Measurements from ENCODE around the gene LKAAEAR1. TPM values are rescaled to one million over a fixed set of nuclear protein-coding genes. Genes with fewer than 3 reads are reported as not detected.
A peak's percentile ranks its signal among the peaks of the same experiment; 100 is the strongest.

The LKAAEAR1 gene
- total and polyA plus RNA-seq, 2 of the 13 experiments (the other 11 are each of a cell fraction or from before 2014, with no cell fraction given), result not detected

DNA sequence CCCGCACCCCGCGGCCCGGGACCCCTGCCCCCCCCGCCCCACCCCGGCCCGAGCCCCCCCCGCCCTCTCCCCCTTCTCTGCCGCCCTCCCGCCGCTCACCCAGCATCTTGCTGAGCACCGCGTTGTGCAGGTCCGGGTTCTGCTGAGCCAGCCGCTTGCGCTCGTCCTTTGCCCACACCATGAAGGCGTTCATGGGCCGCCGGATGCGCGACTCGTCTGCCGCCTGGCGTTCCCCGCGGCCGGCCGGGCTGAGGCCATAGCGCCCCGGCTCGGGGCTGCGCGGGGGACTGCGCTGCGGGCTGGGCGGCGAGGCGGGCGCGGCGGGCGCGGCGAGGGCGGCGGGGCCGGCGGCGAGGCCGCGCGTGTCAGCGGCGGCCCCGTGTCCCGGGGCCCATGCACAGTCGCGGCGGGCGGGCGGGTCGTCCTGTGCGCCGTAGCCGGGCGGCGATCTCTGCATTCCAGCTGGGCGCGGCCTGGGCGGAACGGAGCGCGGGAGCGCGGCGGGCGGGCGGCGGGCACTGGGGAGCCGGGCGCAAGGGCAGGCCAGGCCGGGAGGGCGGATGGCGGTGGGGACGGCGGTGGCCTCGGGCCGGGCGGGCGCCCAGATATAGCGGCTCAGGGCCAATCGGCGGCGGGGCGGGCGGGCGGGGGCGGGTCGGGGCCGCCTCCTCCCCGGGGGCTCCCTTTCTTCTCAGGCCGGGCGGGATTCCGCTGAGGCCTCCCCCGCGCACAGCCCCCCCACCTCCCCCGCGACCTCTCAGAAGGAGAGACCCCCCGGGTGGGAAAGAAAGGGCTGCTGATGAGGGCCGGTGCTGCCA, 34.9 kb downstream of the LKAAEAR1 start, which contains the start of gene SOX18 (continued):
- TF ChIP-seq, protein P1, sequence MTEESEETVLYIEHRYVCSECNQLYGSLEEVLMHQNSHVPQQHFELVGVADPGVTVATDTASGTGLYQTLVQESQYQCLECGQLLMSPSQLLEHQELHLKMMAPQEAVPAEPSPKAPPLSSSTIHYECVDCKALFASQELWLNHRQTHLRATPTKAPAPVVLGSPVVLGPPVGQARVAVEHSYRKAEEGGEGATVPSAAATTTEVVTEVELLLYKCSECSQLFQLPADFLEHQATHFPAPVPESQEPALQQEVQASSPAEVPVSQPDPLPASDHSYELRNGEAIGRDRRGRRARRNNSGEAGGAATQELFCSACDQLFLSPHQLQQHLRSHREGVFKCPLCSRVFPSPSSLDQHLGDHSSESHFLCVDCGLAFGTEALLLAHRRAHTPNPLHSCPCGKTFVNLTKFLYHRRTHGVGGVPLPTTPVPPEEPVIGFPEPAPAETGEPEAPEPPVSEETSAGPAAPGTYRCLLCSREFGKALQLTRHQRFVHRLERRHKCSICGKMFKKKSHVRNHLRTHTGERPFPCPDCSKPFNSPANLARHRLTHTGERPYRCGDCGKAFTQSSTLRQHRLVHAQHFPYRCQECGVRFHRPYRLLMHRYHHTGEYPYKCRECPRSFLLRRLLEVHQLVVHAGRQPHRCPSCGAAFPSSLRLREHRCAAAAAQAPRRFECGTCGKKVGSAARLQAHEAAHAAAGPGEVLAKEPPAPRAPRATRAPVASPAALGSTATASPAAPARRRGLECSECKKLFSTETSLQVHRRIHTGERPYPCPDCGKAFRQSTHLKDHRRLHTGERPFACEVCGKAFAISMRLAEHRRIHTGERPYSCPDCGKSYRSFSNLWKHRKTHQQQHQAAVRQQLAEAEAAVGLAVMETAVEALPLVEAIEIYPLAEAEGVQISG (CRISPR knock-in tag; IDR thresholded peaks at IDR 0.05), result 0 out of 2 replicates have a peak, but pooled peaks have one; percentile 33
- TF ChIP-seq, protein P2, sequence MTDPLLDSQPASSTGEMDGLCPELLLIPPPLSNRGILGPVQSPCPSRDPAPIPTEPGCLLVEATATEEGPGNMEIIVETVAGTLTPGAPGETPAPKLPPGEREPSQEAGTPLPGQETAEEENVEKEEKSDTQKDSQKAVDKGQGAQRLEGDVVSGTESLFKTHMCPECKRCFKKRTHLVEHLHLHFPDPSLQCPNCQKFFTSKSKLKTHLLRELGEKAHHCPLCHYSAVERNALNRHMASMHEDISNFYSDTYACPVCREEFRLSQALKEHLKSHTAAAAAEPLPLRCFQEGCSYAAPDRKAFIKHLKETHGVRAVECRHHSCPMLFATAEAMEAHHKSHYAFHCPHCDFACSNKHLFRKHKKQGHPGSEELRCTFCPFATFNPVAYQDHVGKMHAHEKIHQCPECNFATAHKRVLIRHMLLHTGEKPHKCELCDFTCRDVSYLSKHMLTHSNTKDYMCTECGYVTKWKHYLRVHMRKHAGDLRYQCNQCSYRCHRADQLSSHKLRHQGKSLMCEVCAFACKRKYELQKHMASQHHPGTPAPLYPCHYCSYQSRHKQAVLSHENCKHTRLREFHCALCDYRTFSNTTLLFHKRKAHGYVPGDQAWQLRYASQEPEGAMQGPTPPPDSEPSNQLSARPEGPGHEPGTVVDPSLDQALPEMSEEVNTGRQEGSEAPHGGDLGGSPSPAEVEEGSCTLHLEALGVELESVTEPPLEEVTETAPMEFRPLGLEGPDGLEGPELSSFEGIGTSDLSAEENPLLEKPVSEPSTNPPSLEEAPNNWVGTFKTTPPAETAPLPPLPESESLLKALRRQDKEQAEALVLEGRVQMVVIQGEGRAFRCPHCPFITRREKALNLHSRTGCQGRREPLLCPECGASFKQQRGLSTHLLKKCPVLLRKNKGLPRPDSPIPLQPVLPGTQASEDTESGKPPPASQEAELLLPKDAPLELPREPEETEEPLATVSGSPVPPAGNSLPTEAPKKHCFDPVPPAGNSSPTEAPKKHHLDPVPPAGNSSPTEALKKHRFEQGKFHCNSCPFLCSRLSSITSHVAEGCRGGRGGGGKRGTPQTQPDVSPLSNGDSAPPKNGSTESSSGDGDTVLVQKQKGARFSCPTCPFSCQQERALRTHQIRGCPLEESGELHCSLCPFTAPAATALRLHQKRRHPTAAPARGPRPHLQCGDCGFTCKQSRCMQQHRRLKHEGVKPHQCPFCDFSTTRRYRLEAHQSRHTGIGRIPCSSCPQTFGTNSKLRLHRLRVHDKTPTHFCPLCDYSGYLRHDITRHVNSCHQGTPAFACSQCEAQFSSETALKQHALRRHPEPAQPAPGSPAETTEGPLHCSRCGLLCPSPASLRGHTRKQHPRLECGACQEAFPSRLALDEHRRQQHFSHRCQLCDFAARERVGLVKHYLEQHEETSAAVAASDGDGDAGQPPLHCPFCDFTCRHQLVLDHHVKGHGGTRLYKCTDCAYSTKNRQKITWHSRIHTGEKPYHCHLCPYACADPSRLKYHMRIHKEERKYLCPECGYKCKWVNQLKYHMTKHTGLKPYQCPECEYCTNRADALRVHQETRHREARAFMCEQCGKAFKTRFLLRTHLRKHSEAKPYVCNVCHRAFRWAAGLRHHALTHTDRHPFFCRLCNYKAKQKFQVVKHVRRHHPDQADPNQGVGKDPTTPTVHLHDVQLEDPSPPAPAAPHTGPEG (CRISPR knock-in tag; IDR thresholded peaks at IDR 0.05), result peak; percentile 97
- peak; percentile 14; the same call in 1 of the 2 replicates for TF ChIP-seq ZNF749 (CRISPR knock-in tag; IDR thresholded peaks at IDR 0.05; ENCODE audit: borderline replicate concordance)
- no peak for TF ChIP-seq HCFC1 (IDR thresholded peaks at IDR 0.05; ENCODE audit: low read depth, low read length)
- no peak for TF ChIP-seq ZSCAN20 (CRISPR knock-in tag; IDR thresholded peaks at IDR 0.05; ENCODE audit: borderline replicate concordance)
- TF ChIP-seq, protein P3, sequence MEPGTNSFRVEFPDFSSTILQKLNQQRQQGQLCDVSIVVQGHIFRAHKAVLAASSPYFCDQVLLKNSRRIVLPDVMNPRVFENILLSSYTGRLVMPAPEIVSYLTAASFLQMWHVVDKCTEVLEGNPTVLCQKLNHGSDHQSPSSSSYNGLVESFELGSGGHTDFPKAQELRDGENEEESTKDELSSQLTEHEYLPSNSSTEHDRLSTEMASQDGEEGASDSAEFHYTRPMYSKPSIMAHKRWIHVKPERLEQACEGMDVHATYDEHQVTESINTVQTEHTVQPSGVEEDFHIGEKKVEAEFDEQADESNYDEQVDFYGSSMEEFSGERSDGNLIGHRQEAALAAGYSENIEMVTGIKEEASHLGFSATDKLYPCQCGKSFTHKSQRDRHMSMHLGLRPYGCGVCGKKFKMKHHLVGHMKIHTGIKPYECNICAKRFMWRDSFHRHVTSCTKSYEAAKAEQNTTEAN (CRISPR knock-in tag; conservative IDR thresholded peaks at IDR 0.05), result no peak
- TF ChIP-seq, protein P4, sequence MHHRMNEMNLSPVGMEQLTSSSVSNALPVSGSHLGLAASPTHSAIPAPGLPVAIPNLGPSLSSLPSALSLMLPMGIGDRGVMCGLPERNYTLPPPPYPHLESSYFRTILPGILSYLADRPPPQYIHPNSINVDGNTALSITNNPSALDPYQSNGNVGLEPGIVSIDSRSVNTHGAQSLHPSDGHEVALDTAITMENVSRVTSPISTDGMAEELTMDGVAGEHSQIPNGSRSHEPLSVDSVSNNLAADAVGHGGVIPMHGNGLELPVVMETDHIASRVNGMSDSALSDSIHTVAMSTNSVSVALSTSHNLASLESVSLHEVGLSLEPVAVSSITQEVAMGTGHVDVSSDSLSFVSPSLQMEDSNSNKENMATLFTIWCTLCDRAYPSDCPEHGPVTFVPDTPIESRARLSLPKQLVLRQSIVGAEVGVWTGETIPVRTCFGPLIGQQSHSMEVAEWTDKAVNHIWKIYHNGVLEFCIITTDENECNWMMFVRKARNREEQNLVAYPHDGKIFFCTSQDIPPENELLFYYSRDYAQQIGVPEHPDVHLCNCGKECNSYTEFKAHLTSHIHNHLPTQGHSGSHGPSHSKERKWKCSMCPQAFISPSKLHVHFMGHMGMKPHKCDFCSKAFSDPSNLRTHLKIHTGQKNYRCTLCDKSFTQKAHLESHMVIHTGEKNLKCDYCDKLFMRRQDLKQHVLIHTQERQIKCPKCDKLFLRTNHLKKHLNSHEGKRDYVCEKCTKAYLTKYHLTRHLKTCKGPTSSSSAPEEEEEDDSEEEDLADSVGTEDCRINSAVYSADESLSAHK (CRISPR knock-in tag; IDR thresholded peaks at IDR 0.05; ENCODE audit: borderline replicate concordance), result no peak
- TF ChIP-seq, protein P5, sequence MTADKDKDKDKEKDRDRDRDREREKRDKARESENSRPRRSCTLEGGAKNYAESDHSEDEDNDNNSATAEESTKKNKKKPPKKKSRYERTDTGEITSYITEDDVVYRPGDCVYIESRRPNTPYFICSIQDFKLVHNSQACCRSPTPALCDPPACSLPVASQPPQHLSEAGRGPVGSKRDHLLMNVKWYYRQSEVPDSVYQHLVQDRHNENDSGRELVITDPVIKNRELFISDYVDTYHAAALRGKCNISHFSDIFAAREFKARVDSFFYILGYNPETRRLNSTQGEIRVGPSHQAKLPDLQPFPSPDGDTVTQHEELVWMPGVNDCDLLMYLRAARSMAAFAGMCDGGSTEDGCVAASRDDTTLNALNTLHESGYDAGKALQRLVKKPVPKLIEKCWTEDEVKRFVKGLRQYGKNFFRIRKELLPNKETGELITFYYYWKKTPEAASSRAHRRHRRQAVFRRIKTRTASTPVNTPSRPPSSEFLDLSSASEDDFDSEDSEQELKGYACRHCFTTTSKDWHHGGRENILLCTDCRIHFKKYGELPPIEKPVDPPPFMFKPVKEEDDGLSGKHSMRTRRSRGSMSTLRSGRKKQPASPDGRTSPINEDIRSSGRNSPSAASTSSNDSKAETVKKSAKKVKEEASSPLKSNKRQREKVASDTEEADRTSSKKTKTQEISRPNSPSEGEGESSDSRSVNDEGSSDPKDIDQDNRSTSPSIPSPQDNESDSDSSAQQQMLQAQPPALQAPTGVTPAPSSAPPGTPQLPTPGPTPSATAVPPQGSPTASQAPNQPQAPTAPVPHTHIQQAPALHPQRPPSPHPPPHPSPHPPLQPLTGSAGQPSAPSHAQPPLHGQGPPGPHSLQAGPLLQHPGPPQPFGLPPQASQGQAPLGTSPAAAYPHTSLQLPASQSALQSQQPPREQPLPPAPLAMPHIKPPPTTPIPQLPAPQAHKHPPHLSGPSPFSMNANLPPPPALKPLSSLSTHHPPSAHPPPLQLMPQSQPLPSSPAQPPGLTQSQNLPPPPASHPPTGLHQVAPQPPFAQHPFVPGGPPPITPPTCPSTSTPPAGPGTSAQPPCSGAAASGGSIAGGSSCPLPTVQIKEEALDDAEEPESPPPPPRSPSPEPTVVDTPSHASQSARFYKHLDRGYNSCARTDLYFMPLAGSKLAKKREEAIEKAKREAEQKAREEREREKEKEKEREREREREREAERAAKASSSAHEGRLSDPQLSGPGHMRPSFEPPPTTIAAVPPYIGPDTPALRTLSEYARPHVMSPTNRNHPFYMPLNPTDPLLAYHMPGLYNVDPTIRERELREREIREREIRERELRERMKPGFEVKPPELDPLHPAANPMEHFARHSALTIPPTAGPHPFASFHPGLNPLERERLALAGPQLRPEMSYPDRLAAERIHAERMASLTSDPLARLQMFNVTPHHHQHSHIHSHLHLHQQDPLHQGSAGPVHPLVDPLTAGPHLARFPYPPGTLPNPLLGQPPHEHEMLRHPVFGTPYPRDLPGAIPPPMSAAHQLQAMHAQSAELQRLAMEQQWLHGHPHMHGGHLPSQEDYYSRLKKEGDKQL (CRISPR knock-in tag; IDR thresholded peaks at IDR 0.05; ENCODE audit: low read depth), result no peak

Data from HepG2 (cell line).